ENCODE results near the gene NAPEPLD.
A peak's percentile ranks its signal among the peaks of the same experiment; 100 is the strongest.

Gene NAPEPLD

DNA sequence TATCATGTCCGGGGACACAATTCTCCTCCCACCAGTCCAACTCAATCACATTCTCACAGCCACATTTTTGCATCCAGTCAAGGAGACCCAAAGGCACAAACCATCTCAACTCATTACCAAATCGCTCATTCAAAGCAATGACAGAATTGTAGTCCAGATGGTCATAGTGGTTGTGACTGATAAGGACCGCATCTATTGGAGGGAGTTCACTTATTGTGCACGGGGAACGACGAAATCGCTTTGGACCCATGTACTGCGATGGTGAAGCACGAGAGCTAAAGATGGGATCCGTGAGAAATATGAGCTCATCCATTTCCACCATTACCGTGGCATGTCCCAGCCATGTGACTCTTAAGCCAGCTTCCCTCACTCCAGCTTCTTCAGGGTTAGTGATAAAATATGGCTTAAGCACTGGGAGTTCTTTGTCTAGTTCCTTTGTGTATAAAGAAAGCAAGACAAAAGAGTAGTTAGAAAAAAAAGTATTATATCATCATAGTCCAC is 29.1 kb downstream of the NAPEPLD start:
- Histone ChIP-seq H3K4me1 (ENCODE audit: control insufficient read depth in 2 of 2, insufficient read depth in 1 of 2, low read depth in 1 of 2, low read length in 2 of 2) (peaks cover 0 to 5% of the 10 kb centered on the region in 2 donors), H3K79me1 (ENCODE audit: low read depth, low read length) (no peaks in the 10 kb centered on the region), H2AFZ (ENCODE audit: low read length) (no peak overlapping the region), H3K27ac (replicated peaks; ENCODE audit: low read length) (no peak overlapping the region), H3K36me3 (replicated peaks in 1 of 2; ENCODE audit: control insufficient read depth in 2 of 2, insufficient read depth in 2 of 2, low read length in 2 of 2) (peaks cover 7 to 74% of the 10 kb centered on the region in 2 donors), H3K27me3 (ENCODE audit: control insufficient read depth in 3 of 3, insufficient read depth in 3 of 3, low read depth in 1 of 3, low read length in 3 of 3) (no peaks in the 10 kb centered on the region), H3K14ac (ENCODE audit: low read length) (no peak overlapping the region), H2BK5ac (ENCODE audit: low read length) (no peak overlapping the region), H2AK5ac (ENCODE audit: low read depth, low read length) (no peak overlapping the region), H3K18ac (ENCODE audit: low read length) (no peak overlapping the region), H3K9me3 (replicated peaks in 1 of 2; ENCODE audit: control insufficient read depth in 2 of 2, insufficient read depth in 1 of 2, low read depth in 1 of 2, low read length in 2 of 2) (peaks cover 0 to 2% of the 10 kb centered on the region in 2 donors), H4K8ac (ENCODE audit: low read depth, low read length) (peak overlapping the region; percentile 43), H2BK15ac (ENCODE audit: low read length) (no peak overlapping the region), H2BK12ac (ENCODE audit: low read length) (no peak overlapping the region), H3K9ac (ENCODE audit: low read depth, low read length, poor library complexity) (no peak overlapping the region), H3K4me2 (ENCODE audit: insufficient read depth, low read length, poor library complexity, severe bottlenecking) (no peak overlapping the region), H3K4ac (ENCODE audit: low read length) (no peak overlapping the region), H2BK120ac (ENCODE audit: low read depth, low read length) (no peak overlapping the region), H4K91ac (ENCODE audit: low read depth, low read length, poor library complexity) (no peak overlapping the region), H3K4me3 (ENCODE audit: low read length in 2 of 2) (peak overlapping the region in 1 of 2 donors; percentile 23), H3K23ac (ENCODE audit: low read depth, low read length, poor library complexity) (no peak overlapping the region)
- no CpG with 5 or more reads among the region's 11 CpGs for WGBS, 2 donors (ENCODE audit: extremely low coverage in 2 of 2, insufficient read length in 2 of 2, insufficient replicate concordance in 1 of 2)
- no peak for DNase-seq (ENCODE audit: low spot score)

- Histone ChIP-seq H3K36me3 (replicated peaks in 1 of 2; ENCODE audit: control insufficient read depth in 2 of 2, insufficient read depth in 2 of 2, low read length in 2 of 2) (peaks cover 7 to 64% of the 10 kb centered on the region in 2 donors), H2BK5ac (ENCODE audit: low read length) (no peak overlapping the region), H3K23ac (ENCODE audit: low read depth, low read length, poor library complexity) (no peak overlapping the region), H3K27ac (replicated peaks; ENCODE audit: low read length) (no peak overlapping the region), H3K14ac (ENCODE audit: low read length) (no peak overlapping the region), H3K27me3 (ENCODE audit: control insufficient read depth in 3 of 3, insufficient read depth in 3 of 3, low read depth in 1 of 3, low read length in 3 of 3) (no peaks in the 10 kb centered on the region), H2BK120ac (ENCODE audit: low read depth, low read length) (no peak overlapping the region), H2AFZ (ENCODE audit: low read length) (no peak overlapping the region), H3K4me2 (ENCODE audit: insufficient read depth, low read length, poor library complexity, severe bottlenecking) (no peak overlapping the region), H3K9me3 (replicated peaks in 1 of 2; ENCODE audit: control insufficient read depth in 2 of 2, insufficient read depth in 1 of 2, low read depth in 1 of 2, low read length in 2 of 2) (peaks cover 0 to 2% of the 10 kb centered on the region in 2 donors), H3K79me1 (ENCODE audit: low read depth, low read length) (no peaks in the 10 kb centered on the region), H2BK12ac (ENCODE audit: low read length) (no peak overlapping the region), H2BK15ac (ENCODE audit: low read length) (no peak overlapping the region), H3K9ac (ENCODE audit: low read depth, low read length, poor library complexity) (no peak overlapping the region), H3K18ac (ENCODE audit: low read length) (no peak overlapping the region), H4K91ac (ENCODE audit: low read depth, low read length, poor library complexity) (no peak overlapping the region), H3K4me3 (ENCODE audit: low read length in 2 of 2) (no peak overlapping the region), H3K4me1 (ENCODE audit: control insufficient read depth in 2 of 2, insufficient read depth in 1 of 2, low read depth in 1 of 2, low read length in 2 of 2) (peaks cover 3 to 5% of the 10 kb centered on the region in 2 donors), H2AK5ac (ENCODE audit: low read depth, low read length) (no peak overlapping the region), H3K4ac (ENCODE audit: low read length) (no peak overlapping the region), H4K8ac (ENCODE audit: low read depth, low read length) (no peak overlapping the region)
- WGBS, 2 donors (ENCODE audit: extremely low coverage in 2 of 2, insufficient read length in 2 of 2, insufficient replicate concordance in 1 of 2) = no CpG with 5 or more reads among the region's 2 CpGs
- no peak for DNase-seq (ENCODE audit: low spot score)
Measured at GRCh38 chr7:103117465-103117864, 31.4 kb downstream of the NAPEPLD start.

- H3K27me3 ChIP-seq (ENCODE audit: control insufficient read depth in 3 of 3, insufficient read depth in 3 of 3, low read depth in 1 of 3, low read length in 3 of 3) = no peaks in the 10 kb centered on the region
- H2BK15ac ChIP-seq (ENCODE audit: low read length) = no peak overlapping the region
- H3K36me3 ChIP-seq (replicated peaks in 1 of 2; ENCODE audit: control insufficient read depth in 2 of 2, insufficient read depth in 2 of 2, low read length in 2 of 2) = peaks cover 7 to 59% of the 10 kb centered on the region in 2 donors
- no peak overlapping the region for H3K18ac ChIP-seq (ENCODE audit: low read length)
- peaks cover 3 to 5% of the 10 kb centered on the region in 2 donors for H3K4me1 ChIP-seq (ENCODE audit: control insufficient read depth in 2 of 2, insufficient read depth in 1 of 2, low read depth in 1 of 2, low read length in 2 of 2)
- no peak overlapping the region for H4K91ac ChIP-seq (ENCODE audit: low read depth, low read length, poor library complexity)
- H2AK5ac ChIP-seq (ENCODE audit: low read depth, low read length) = no peak overlapping the region
- no peak overlapping the region for H2BK120ac ChIP-seq (ENCODE audit: low read depth, low read length)
- no peak overlapping the region for H3K14ac ChIP-seq (ENCODE audit: low read length)
- H2AFZ ChIP-seq (ENCODE audit: low read length) = no peak overlapping the region
- no peak overlapping the region for H2BK5ac ChIP-seq (ENCODE audit: low read length)
- H3K9me3 ChIP-seq (replicated peaks in 1 of 2; ENCODE audit: control insufficient read depth in 2 of 2, insufficient read depth in 1 of 2, low read depth in 1 of 2, low read length in 2 of 2) = peaks cover 0 to 2% of the 10 kb centered on the region in 2 donors
- no peak overlapping the region for H3K4me3 ChIP-seq (ENCODE audit: low read length in 2 of 2)
- H4K8ac ChIP-seq (ENCODE audit: low read depth, low read length) = no peak overlapping the region
- H3K4me2 ChIP-seq (ENCODE audit: insufficient read depth, low read length, poor library complexity, severe bottlenecking) = no peak overlapping the region
- H3K23ac ChIP-seq (ENCODE audit: low read depth, low read length, poor library complexity) = no peak overlapping the region
- H3K79me1 ChIP-seq (ENCODE audit: low read depth, low read length) = no peaks in the 10 kb centered on the region
- no peak overlapping the region for H3K4ac ChIP-seq (ENCODE audit: low read length)
- DNase-seq (ENCODE audit: low spot score) = no peak
- H3K9ac ChIP-seq (ENCODE audit: low read depth, low read length, poor library complexity) = no peak overlapping the region
- H2BK12ac ChIP-seq (ENCODE audit: low read length) = no peak overlapping the region
- no peak overlapping the region for H3K27ac ChIP-seq (replicated peaks; ENCODE audit: low read length)
Measured at GRCh38 chr7:103116991-103117390, 31.9 kb downstream of the NAPEPLD start.

- H2AK5ac ChIP-seq (ENCODE audit: low read depth, low read length) = no peak overlapping the region
- WGBS, 2 donors (ENCODE audit: extremely low coverage in 2 of 2, insufficient read length in 2 of 2, insufficient replicate concordance in 1 of 2) = no CpG with 5 or more reads among the region's 1 CpG
- no peak overlapping the region for H2BK5ac ChIP-seq (ENCODE audit: low read length)
- no peak overlapping the region for H2BK15ac ChIP-seq (ENCODE audit: low read length)
- peaks cover 3 to 5% of the 10 kb centered on the region in 2 donors for H3K4me1 ChIP-seq (ENCODE audit: control insufficient read depth in 2 of 2, insufficient read depth in 1 of 2, low read depth in 1 of 2, low read length in 2 of 2)
- H3K9me3 ChIP-seq (replicated peaks in 1 of 2; ENCODE audit: control insufficient read depth in 2 of 2, insufficient read depth in 1 of 2, low read depth in 1 of 2, low read length in 2 of 2) = peaks cover 0 to 2% of the 10 kb centered on the region in 2 donors
- no peak overlapping the region for H3K4me2 ChIP-seq (ENCODE audit: insufficient read depth, low read length, poor library complexity, severe bottlenecking)
- no peak overlapping the region for H3K14ac ChIP-seq (ENCODE audit: low read length)
- H3K4ac ChIP-seq (ENCODE audit: low read length) = no peak overlapping the region
- no peak overlapping the region for H3K18ac ChIP-seq (ENCODE audit: low read length)
- H3K4me3 ChIP-seq (ENCODE audit: low read length in 2 of 2) = no peak overlapping the region
- no peaks in the 10 kb centered on the region for H3K27me3 ChIP-seq (ENCODE audit: control insufficient read depth in 3 of 3, insufficient read depth in 3 of 3, low read depth in 1 of 3, low read length in 3 of 3)
- no peak overlapping the region for H3K23ac ChIP-seq (ENCODE audit: low read depth, low read length, poor library complexity)
- H2BK12ac ChIP-seq (ENCODE audit: low read length) = no peak overlapping the region
- DNase-seq (ENCODE audit: low spot score) = no peak
- no peak overlapping the region for H3K27ac ChIP-seq (replicated peaks; ENCODE audit: low read length)
- H3K9ac ChIP-seq (ENCODE audit: low read depth, low read length, poor library complexity) = no peak overlapping the region
- peaks cover 7 to 54% of the 10 kb centered on the region in 2 donors for H3K36me3 ChIP-seq (replicated peaks in 1 of 2; ENCODE audit: control insufficient read depth in 2 of 2, insufficient read depth in 2 of 2, low read length in 2 of 2)
- no peak overlapping the region for H2BK120ac ChIP-seq (ENCODE audit: low read depth, low read length)
- no peak overlapping the region for H4K8ac ChIP-seq (ENCODE audit: low read depth, low read length)
- no peak overlapping the region for H4K91ac ChIP-seq (ENCODE audit: low read depth, low read length, poor library complexity)
- H3K79me1 ChIP-seq (ENCODE audit: low read depth, low read length) = no peaks in the 10 kb centered on the region
- H2AFZ ChIP-seq (ENCODE audit: low read length) = no peak overlapping the region
Measured at GRCh38 chr7:103116511-103116910, 32.4 kb downstream of the NAPEPLD start.
